Measurements from ENCODE around the gene PAX5. TPM values are rescaled to one million over a fixed set of nuclear protein-coding genes. Genes with fewer than 3 reads are reported as not detected.

The PAX5 gene
- total RNA-seq, 3 donors from 2014 or later (not counting 1 experiment from before 2014, with no cell fraction given), result 1.3 to 2.1 (median 2.0) TPM

DNA sequence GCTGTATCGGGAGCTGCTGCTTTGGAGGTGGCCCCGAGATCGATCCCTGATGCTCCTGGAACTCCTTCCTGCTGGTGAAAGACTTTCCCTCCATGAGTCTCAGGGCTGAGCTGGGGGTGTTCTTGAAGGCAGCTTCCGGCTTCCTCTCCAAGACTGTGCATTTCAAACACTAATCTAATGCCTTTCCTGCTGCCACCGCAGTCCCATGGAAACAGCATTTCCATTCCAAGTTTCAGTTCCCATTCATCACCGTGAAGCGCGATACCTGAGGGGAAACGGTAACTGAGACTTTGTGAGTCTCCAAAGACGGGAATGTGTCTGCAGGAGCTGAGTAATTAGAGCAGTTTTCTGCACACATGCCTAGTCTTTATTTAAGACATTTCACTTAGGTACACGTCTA is 230.1 kb downstream of the PAX5 start:
- H3K4me3 ChIP-seq (ENCODE audit: low read length), result no peak overlapping the region
- no peak overlapping the region for H3K4me3 Mint-ChIP-seq
- no peaks in the 10 kb centered on the region for H3K36me3 ChIP-seq (ENCODE audit: control insufficient read depth, insufficient read depth, low read length)
- no peak for ATAC-seq
- no peaks in the 10 kb centered on the region for H3K4me1 Mint-ChIP-seq
- peaks cover 21 to 46% of the 10 kb centered on the region in 2 donors for H3K27me3 Mint-ChIP-seq (ENCODE audit: low read depth in 2 of 2)
- H3K27me3 ChIP-seq (ENCODE audit: control insufficient read depth, insufficient read depth, low read length), result no peaks in the 10 kb centered on the region
- TF ChIP-seq, protein P1, sequence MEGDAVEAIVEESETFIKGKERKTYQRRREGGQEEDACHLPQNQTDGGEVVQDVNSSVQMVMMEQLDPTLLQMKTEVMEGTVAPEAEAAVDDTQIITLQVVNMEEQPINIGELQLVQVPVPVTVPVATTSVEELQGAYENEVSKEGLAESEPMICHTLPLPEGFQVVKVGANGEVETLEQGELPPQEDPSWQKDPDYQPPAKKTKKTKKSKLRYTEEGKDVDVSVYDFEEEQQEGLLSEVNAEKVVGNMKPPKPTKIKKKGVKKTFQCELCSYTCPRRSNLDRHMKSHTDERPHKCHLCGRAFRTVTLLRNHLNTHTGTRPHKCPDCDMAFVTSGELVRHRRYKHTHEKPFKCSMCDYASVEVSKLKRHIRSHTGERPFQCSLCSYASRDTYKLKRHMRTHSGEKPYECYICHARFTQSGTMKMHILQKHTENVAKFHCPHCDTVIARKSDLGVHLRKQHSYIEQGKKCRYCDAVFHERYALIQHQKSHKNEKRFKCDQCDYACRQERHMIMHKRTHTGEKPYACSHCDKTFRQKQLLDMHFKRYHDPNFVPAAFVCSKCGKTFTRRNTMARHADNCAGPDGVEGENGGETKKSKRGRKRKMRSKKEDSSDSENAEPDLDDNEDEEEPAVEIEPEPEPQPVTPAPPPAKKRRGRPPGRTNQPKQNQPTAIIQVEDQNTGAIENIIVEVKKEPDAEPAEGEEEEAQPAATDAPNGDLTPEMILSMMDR (IDR thresholded peaks at IDR 0.05), result no peak
- H3K9me3 ChIP-seq (ENCODE audit: control insufficient read depth, insufficient read depth, low read length), result no peaks in the 10 kb centered on the region
- H3K9me3 Mint-ChIP-seq, result no peaks in the 10 kb centered on the region
- no peak overlapping the region for H3K27ac Mint-ChIP-seq
- DNase-seq, result no peak
- WGBS (ENCODE audit: insufficient coverage), result 46% methylated on average over 11 of the region's 11 CpGs
- H3K36me3 Mint-ChIP-seq, result no peaks in the 10 kb centered on the region
- H3K27ac ChIP-seq (ENCODE audit: low read length), result no peak overlapping the region
- no peaks in the 10 kb centered on the region for H3K4me1 ChIP-seq (ENCODE audit: control insufficient read depth, insufficient read depth, low read length)
- intact Hi-C loops (cut with micrococcal nuclease), result no loop called here

DNA sequence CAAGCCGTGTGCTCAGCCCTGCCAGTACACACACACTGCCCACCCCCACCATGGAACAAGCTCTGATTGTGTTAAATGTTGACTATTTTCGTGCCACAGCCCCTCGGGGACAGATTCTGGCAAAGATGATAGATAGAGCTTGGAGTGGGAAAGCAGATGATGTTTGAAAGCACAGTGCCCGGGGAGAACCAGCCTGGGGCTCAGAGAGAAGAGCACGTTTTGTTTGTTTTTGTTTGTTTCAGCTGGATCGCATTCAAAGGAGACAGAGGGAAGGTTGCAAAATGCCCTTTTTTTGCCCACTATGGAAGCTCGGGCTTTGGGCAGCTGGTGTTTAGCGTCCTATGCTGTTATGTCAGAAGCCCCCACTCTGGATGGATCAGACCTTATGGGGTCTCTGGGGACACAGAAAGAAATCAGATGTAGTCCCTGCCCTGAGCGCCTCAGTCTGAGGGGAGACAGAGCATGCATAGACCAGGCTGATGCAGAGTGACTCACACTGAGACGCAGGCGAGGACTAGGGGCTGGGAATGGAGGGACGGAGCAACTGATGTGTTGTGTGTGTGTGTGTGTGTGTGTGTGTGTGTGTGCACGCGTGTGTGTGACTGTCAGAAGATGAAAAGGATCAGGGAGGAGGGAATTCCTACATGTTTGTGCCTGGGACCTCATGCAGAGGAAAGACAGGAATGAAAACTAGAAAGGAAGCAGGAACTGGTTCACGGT is 231.7 kb downstream of the PAX5 start:
- H3K9me3 Mint-ChIP-seq, result no peaks in the 10 kb centered on the region
- no peak overlapping the region for H3K27ac ChIP-seq (ENCODE audit: low read length)
- WGBS (ENCODE audit: insufficient coverage), result 86% methylated on average over 14 of the region's 15 CpGs
- no peaks in the 10 kb centered on the region for H3K36me3 ChIP-seq (ENCODE audit: control insufficient read depth, insufficient read depth, low read length)
- H3K4me3 ChIP-seq (ENCODE audit: low read length), result no peak overlapping the region
- peaks cover 26 to 49% of the 10 kb centered on the region in 2 donors for H3K27me3 Mint-ChIP-seq (ENCODE audit: low read depth in 2 of 2)
- H3K4me1 Mint-ChIP-seq, result no peaks in the 10 kb centered on the region
- no peaks in the 10 kb centered on the region for H3K4me1 ChIP-seq (ENCODE audit: control insufficient read depth, insufficient read depth, low read length)
- H3K4me3 Mint-ChIP-seq, result no peak overlapping the region
- H3K36me3 Mint-ChIP-seq, result no peaks in the 10 kb centered on the region
- no peak for ATAC-seq
- H3K9me3 ChIP-seq (ENCODE audit: control insufficient read depth, insufficient read depth, low read length), result no peaks in the 10 kb centered on the region
- no peak overlapping the region for H3K27ac Mint-ChIP-seq
- TF ChIP-seq, protein P1 (IDR thresholded peaks at IDR 0.05), result no peak
- no peak for DNase-seq
- intact Hi-C loops (cut with micrococcal nuclease), result no loop called here
- H3K27me3 ChIP-seq (ENCODE audit: control insufficient read depth, insufficient read depth, low read length), result no peaks in the 10 kb centered on the region

DNA sequence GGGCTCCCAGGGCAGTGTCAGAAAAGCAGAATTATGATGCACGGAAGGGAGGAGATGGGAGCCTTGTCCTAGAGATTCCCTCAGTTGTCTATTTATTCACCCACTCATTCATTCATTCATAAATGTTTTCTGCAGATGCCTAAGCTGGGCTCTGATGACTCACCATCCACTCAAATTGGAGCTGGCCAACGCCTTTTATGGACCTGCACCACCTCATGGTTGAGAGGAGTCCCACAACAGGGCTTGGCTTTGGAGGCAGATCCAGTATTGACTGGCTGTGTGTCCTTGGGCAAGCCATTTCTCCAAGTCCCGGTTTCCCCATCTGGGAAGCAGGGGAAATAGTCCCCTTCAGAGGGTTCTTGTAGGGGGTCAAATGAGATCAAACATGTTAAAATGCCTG is 233.6 kb downstream of the PAX5 start:
- ATAC-seq, result no peak
- WGBS (ENCODE audit: insufficient coverage), result 84% methylated on average over 3 of the region's 3 CpGs

More for the DNA sequence above, 233.6 kb downstream of the PAX5 start:
- TF ChIP-seq, protein P1 (IDR thresholded peaks at IDR 0.05), result no peak
- Mint-ChIP-seq H3K4me1 (no peaks in the 10 kb centered on the region), H3K9me3 (no peaks in the 10 kb centered on the region), H3K27ac (no peak overlapping the region), H3K4me3 (no peak overlapping the region), H3K36me3 (no peaks in the 10 kb centered on the region), H3K27me3 (ENCODE audit: low read depth in 2 of 2) (peaks cover 22 to 45% of the 10 kb centered on the region in 2 donors)
- no peak for DNase-seq
- H3K4me3 ChIP-seq (ENCODE audit: low read length), result no peak overlapping the region
- intact Hi-C loops (cut with micrococcal nuclease), result no loop called here
- H3K4me1 ChIP-seq (ENCODE audit: control insufficient read depth, insufficient read depth, low read length), result no peaks in the 10 kb centered on the region
- no peaks in the 10 kb centered on the region for H3K9me3 ChIP-seq (ENCODE audit: control insufficient read depth, insufficient read depth, low read length)
- no peak overlapping the region for H3K27ac ChIP-seq (ENCODE audit: low read length)
- H3K27me3 ChIP-seq (ENCODE audit: control insufficient read depth, insufficient read depth, low read length), result no peaks in the 10 kb centered on the region
- H3K36me3 ChIP-seq (ENCODE audit: control insufficient read depth, insufficient read depth, low read length), result no peaks in the 10 kb centered on the region

All from natural killer cell (primary cell).